Panc1 (cell line): ENCODE results near the gene KDR. TPM values are rescaled to one million over a fixed set of nuclear protein-coding genes. Genes with fewer than 3 reads are reported as not detected.

Experiments
- ATAC-seq: fragments of 200-7000 bp; cut with Tn5 transposase; 2 replicates; pipeline ENCODE4 v1.9.1; 2020; ENCODE audit warnings: mild to moderate bottlenecking, moderate library complexity
- BruUV-seq: library from RNA; stranded (reverse); fragments of 400-500 nt; replicated peaks from 2 replicates; lab custom pipeline; 2021; lab: Mats Ljungman, UMichigan
- CTCF ChIA-PET: fragments of 300-600 bp; sonication (Branson Sonifier 250); formaldehyde crosslinking; loops from one replicate; lab custom pipeline; 2022; ENCODE audit warnings: antibody characterized with exemption; lab: Charles Lee
- POLR2A ChIA-PET: fragments of 300-600 bp; sonication (Branson Sonifier 250); formaldehyde crosslinking; loops from one replicate; lab custom pipeline; 2022; ENCODE audit warnings: antibody characterized with exemption; lab: Charles Lee
- DNase-seq: peaks from one replicate; pipeline ENCODE4 v3.0.0-alpha.2; 2010; ENCODE audit warnings: low read depth, low spot score
- H3K27ac ChIP-seq: 2 replicates; pipeline ENCODE4 v1.5.1; 2011; ENCODE audit warnings: mild to moderate bottlenecking, low read length, inconsistent platforms
- H3K27me3 ChIP-seq: fragments of 200-500 bp; sonication (Bioruptor generic); 2 replicates; pipeline ENCODE4 v1.6.0; 2014; ENCODE audit warnings: low read length, inconsistent platforms; ENCODE audit not compliant: control insufficient read depth, insufficient read depth
- H3K36me3 ChIP-seq: fragments of 200-500 bp; sonication (Bioruptor generic); 2 replicates; pipeline ENCODE4 v1.5.1; 2014; ENCODE audit warnings: inconsistent platforms, mild to moderate bottlenecking, low read length, moderate library complexity; ENCODE audit not compliant: control insufficient read depth, insufficient read depth
- H3K4me1 ChIP-seq: 2 replicates; pipeline ENCODE4 v1.5.1; 2011; ENCODE audit warnings: inconsistent platforms, mild to moderate bottlenecking, low read length, moderate library complexity; ENCODE audit not compliant: control insufficient read depth, insufficient read depth
- H3K4me3 ChIP-seq, 2 experiments: 2 replicates each; pipeline ENCODE4 v1.5.1; 2011 to 2012; ENCODE audit warnings: low read depth in 2 of 2, low read length in 2 of 2, mild to moderate bottlenecking in 2 of 2, inconsistent platforms in 1 of 2, moderate library complexity in 1 of 2
- H3K9me3 ChIP-seq: fragments of 200-500 bp; sonication (Bioruptor generic); 2 replicates; pipeline ENCODE4 v1.5.1; 2014; ENCODE audit warnings: low read depth, mild to moderate bottlenecking, inconsistent platforms, low read length, moderate library complexity; ENCODE audit not compliant: control insufficient read depth, insufficient read depth
- CTCF ChIP-seq: fragments of 450-650 bp; IDR thresholded peaks from 2 replicates; pipeline ENCODE4 v1.5.1; 2017; ENCODE audit warnings: mild to moderate bottlenecking
- POLR2AphosphoS5 ChIP-seq: IDR thresholded peaks from 2 replicates; pipeline ENCODE4 v1.6.1; 2012; ENCODE audit warnings: mild to moderate bottlenecking, low read depth, low read length, moderate library complexity
- SIN3A ChIP-seq: IDR thresholded peaks from 2 replicates; pipeline ENCODE4 v1.6.1; 2012; ENCODE audit warnings: low read depth, mild to moderate bottlenecking, low read length, moderate library complexity, borderline replicate concordance; ENCODE audit not compliant: insufficient read depth
- TCF7L2 ChIP-seq: IDR thresholded peaks from 2 replicates; pipeline ENCODE4 v1.6.1; 2011; ENCODE audit warnings: mild to moderate bottlenecking, low read depth, low read length, inconsistent platforms
- in situ Hi-C: cut with HindIII; loops from 2 replicates; pipeline ENCODE4 v1.10.0; 2016; ENCODE audit warnings: low sequenced_read_pairs, low pct_unique_long_range_greater_than_20kb
- intact Hi-C: fragments of 100-400 bp; cut with micrococcal nuclease; formaldehyde crosslinking; loops from one replicate; pipeline ENCODE4 v1.10.0; 2022; ENCODE audit not compliant: unreplicated experiment
- total RNA-seq: library from RNA; stranded (reverse); gene quantifications from one replicate; pipeline ENCODE4 v1.2.1, GENCODE V29; 2021; ENCODE audit not compliant: unreplicated experiment
- TF ChIP-seq, protein P1 (sequence below), 2 experiments: IDR thresholded peaks; 2 replicates each; pipeline ENCODE4 v1.6.1; 2011 to 2012; ENCODE audit warnings: low read depth in 2 of 2, control low read depth in 1 of 2, low read length in 1 of 2, mild to moderate bottlenecking in 1 of 2, moderate library complexity in 1 of 2; ENCODE audit not compliant: insufficient read depth in 1 of 2

KDR gene
- total RNA-seq, 1 experiment from 2014 or later = 0.18 TPM

GRCh38 chr4:55096619-55097018, 28.8 kb downstream of the KDR start:
- no TSS peak for BruUV-seq

DNA sequence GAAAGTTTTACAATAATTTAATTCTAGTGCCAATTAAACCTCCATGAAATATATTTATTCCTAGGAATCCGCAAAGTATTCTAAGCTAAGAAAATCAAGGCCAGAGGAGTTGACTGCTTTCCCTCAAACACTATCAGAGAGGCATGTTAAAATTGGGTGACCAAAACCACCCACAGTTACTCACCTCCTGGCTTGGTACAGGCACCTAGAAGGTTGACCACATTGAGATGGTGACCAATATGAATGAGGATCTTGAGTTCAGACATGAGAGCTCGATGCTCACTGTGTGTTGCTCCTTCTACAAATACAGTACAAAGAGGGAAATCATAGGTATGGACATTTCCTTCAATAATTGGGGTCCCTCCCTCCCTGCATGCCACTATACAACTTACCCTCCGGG, 29.4 kb downstream of the KDR start:
- Histone ChIP-seq H3K27ac (no peak overlapping the region), H3K4me1 (no peaks in the 10 kb centered on the region), H3K36me3 (no peaks in the 10 kb centered on the region), H3K9me3 (no peaks in the 10 kb centered on the region), H3K4me3 (no peak overlapping the region), H3K27me3 (no peaks in the 10 kb centered on the region)
- CTCF ChIA-PET = no interaction called here
- DNase-seq (no peak), ATAC-seq (no peak)
- intact Hi-C loops (no loop called here), in situ Hi-C loops (no loop called here)
- no TSS peak for BruUV-seq
- POLR2A ChIA-PET = no interaction called here
- TF ChIP-seq, protein P1, sequence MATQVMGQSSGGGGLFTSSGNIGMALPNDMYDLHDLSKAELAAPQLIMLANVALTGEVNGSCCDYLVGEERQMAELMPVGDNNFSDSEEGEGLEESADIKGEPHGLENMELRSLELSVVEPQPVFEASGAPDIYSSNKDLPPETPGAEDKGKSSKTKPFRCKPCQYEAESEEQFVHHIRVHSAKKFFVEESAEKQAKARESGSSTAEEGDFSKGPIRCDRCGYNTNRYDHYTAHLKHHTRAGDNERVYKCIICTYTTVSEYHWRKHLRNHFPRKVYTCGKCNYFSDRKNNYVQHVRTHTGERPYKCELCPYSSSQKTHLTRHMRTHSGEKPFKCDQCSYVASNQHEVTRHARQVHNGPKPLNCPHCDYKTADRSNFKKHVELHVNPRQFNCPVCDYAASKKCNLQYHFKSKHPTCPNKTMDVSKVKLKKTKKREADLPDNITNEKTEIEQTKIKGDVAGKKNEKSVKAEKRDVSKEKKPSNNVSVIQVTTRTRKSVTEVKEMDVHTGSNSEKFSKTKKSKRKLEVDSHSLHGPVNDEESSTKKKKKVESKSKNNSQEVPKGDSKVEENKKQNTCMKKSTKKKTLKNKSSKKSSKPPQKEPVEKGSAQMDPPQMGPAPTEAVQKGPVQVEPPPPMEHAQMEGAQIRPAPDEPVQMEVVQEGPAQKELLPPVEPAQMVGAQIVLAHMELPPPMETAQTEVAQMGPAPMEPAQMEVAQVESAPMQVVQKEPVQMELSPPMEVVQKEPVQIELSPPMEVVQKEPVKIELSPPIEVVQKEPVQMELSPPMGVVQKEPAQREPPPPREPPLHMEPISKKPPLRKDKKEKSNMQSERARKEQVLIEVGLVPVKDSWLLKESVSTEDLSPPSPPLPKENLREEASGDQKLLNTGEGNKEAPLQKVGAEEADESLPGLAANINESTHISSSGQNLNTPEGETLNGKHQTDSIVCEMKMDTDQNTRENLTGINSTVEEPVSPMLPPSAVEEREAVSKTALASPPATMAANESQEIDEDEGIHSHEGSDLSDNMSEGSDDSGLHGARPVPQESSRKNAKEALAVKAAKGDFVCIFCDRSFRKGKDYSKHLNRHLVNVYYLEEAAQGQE (IDR thresholded peaks at IDR 0.05; ENCODE audit: insufficient read depth in 1 of 2, low read depth in 2 of 2, low read length in 1 of 2) = no peak
- no peak for TF ChIP-seq CTCF
- TF ChIP-seq TCF7L2 = no peak
- no peak for TF ChIP-seq POLR2AphosphoS5
- no peak for TF ChIP-seq SIN3A

More at GRCh38 chr4:55096619-55097018, 28.8 kb downstream of the KDR start:
- ATAC-seq (no peak), DNase-seq (no peak)
- no peaks in the 10 kb centered on the region for H3K36me3 ChIP-seq
- CTCF ChIA-PET = no interaction called here
- TF ChIP-seq SIN3A (no peak), POLR2AphosphoS5 (no peak), TCF7L2 (no peak), CTCF (no peak)
- TF ChIP-seq, protein P1 (IDR thresholded peaks at IDR 0.05; ENCODE audit: insufficient read depth in 1 of 2, low read depth in 2 of 2, low read length in 1 of 2) = no peak
- no peak overlapping the region for H3K27ac ChIP-seq
- intact Hi-C loops (no loop called here), in situ Hi-C loops (no loop called here)
- POLR2A ChIA-PET = no interaction called here
- no peaks in the 10 kb centered on the region for H3K27me3 ChIP-seq
- H3K4me3 ChIP-seq = no peak overlapping the region
- no peaks in the 10 kb centered on the region for H3K4me1 ChIP-seq
- H3K9me3 ChIP-seq = no peaks in the 10 kb centered on the region
